ENCODE measurements around the gene SH2D3C. TPM values are rescaled to one million over a fixed set of nuclear protein-coding genes. Genes with fewer than 3 reads are reported as not detected.

Gene SH2D3C
- total RNA-seq, 1 donor from 2014 or later: 2.0 TPM

DNA sequence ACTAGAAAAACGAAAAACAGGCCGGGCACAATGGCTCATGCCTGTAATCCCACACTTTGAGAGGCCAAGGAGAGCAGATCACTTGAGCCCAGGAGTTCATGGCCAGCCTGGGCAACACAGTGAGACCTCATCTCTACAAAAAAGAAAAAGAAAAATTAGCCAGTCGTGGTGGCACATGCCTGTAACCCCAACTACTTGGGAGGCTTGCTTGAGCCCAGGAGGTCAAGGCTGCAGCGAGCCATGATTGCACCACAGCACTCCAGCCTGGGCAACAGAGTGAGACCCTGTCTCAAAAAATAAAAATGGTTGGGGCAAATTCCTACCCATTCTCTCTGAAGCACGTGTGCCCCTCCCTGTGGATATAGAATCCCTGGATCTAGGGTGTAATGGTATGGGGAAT, 80.1 kb downstream of the SH2D3C start:
- H3K9me3 Mint-ChIP-seq (ENCODE audit: low read depth): no peaks in the 10 kb centered on the region
- TF ChIP-seq, protein P1, sequence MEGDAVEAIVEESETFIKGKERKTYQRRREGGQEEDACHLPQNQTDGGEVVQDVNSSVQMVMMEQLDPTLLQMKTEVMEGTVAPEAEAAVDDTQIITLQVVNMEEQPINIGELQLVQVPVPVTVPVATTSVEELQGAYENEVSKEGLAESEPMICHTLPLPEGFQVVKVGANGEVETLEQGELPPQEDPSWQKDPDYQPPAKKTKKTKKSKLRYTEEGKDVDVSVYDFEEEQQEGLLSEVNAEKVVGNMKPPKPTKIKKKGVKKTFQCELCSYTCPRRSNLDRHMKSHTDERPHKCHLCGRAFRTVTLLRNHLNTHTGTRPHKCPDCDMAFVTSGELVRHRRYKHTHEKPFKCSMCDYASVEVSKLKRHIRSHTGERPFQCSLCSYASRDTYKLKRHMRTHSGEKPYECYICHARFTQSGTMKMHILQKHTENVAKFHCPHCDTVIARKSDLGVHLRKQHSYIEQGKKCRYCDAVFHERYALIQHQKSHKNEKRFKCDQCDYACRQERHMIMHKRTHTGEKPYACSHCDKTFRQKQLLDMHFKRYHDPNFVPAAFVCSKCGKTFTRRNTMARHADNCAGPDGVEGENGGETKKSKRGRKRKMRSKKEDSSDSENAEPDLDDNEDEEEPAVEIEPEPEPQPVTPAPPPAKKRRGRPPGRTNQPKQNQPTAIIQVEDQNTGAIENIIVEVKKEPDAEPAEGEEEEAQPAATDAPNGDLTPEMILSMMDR (IDR thresholded peaks at IDR 0.05; ENCODE audit: unreplicated experiment): no peak
- DNase-seq (ENCODE audit: low spot score, unreplicated experiment): no peak
- no peak overlapping the region for H3K27ac Mint-ChIP-seq
- no peak overlapping the region for H3K4me3 Mint-ChIP-seq (ENCODE audit: low read depth)
- no peaks in the 10 kb centered on the region for H3K27me3 Mint-ChIP-seq
- H3K4me1 Mint-ChIP-seq (ENCODE audit: low read depth): peaks cover 11% of the 10 kb centered on the region
- no peaks in the 10 kb centered on the region for H3K36me3 Mint-ChIP-seq (ENCODE audit: insufficient read depth)

DNA sequence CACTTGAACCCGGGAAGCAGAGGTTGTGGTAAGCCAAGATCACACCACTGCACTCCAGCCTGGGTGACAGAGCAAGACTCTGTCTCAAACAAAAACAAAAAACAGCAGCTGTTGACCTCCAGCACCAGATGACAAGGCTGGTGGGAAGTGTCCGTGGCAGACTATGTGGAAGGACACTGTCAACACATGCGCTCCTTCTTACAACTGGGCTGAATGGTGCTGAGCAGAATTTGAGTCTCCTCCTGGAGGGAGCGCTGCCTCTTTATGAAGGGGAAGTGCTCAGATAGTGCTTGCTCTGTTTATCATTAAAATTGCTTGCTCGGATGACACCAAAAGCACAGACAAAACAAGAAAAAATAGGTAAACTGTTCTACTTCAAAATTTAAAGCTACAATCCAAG, 80.9 kb downstream of the SH2D3C start:
- DNase-seq (ENCODE audit: low spot score, unreplicated experiment): no peak
- Mint-ChIP-seq H3K27me3 (no peaks in the 10 kb centered on the region), H3K27ac (no peak overlapping the region), H3K4me1 (ENCODE audit: low read depth) (peaks cover 11% of the 10 kb centered on the region), H3K36me3 (ENCODE audit: insufficient read depth) (no peaks in the 10 kb centered on the region), H3K9me3 (ENCODE audit: low read depth) (no peaks in the 10 kb centered on the region), H3K4me3 (ENCODE audit: low read depth) (no peak overlapping the region)
- TF ChIP-seq, protein P1 (IDR thresholded peaks at IDR 0.05; ENCODE audit: unreplicated experiment): no peak

DNA sequence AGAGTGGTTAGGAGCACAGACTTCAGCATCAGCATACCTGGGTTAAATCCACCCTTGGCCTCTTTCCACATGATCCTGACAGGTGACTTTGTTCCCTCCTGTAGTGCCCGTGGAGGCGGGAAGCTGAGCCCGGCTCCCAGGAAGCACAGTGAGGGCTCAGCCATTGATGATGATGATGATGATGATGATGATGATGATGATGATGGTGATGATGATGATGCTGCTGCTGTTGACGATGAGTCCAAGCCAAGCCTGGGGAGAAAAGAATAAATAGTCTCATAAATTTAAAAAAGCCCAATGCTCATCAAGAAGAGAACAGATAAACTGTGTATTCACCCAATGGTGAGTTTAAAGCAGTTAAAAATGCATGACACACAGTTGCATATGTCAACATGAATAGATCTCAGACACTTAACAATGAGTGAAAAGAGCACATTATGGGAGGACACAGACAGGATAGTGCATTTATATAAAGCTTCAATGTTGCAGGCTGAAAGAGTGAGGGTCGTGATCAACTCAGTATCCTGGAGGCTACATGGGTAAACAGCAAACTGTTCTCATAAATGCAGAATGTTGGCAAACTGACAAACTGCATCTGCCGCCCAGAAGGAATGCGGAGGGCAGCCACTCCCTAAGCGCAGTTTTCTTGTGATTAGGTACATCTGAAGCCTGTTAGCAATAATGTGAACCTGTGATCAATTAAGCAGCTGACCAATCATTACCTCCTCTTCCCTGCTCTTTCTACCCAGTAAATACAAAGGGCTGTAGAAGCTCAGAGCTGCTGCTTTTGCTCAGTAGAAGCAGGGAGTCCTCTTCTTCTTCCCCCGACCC, 83.4 kb downstream of the SH2D3C start:
- Mint-ChIP-seq H3K36me3 (ENCODE audit: insufficient read depth) (peaks cover 2% of the 10 kb centered on the region), H3K4me3 (ENCODE audit: low read depth) (no peak overlapping the region), H3K27me3 (no peaks in the 10 kb centered on the region), H3K9me3 (ENCODE audit: low read depth) (no peaks in the 10 kb centered on the region), H3K27ac (no peak overlapping the region), H3K4me1 (ENCODE audit: low read depth) (peaks cover 3% of the 10 kb centered on the region)
- TF ChIP-seq, protein P1 (IDR thresholded peaks at IDR 0.05; ENCODE audit: unreplicated experiment): no peak
- no peak for DNase-seq (ENCODE audit: low spot score, unreplicated experiment)

DNA sequence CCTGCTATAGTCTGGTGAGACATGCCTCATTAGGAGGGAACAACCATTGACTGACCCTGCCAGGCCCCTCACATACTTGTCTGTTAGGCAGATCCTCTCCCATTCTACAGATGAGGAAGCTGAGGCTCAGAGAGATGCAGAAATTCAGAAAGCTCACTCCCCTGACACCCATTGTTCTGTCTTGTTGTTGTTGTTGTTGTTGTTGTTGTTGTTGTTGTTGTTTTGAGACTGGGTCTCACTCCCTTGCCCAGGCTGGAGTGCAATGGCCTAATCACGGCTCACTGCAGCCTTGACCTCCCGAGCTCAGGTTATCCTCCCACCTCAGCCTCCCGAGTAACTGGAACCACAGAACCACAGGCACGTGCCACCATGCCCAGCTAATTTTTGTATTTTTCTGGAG, 84.8 kb downstream of the SH2D3C start:
- Mint-ChIP-seq H3K27ac (no peak overlapping the region), H3K27me3 (no peaks in the 10 kb centered on the region), H3K4me1 (ENCODE audit: low read depth) (peaks cover 3% of the 10 kb centered on the region), H3K36me3 (ENCODE audit: insufficient read depth) (peaks cover 2% of the 10 kb centered on the region), H3K9me3 (ENCODE audit: low read depth) (no peaks in the 10 kb centered on the region), H3K4me3 (ENCODE audit: low read depth) (no peak overlapping the region)
- DNase-seq (ENCODE audit: low spot score, unreplicated experiment): no peak
- TF ChIP-seq, protein P1 (IDR thresholded peaks at IDR 0.05; ENCODE audit: unreplicated experiment): no peak

DNA sequence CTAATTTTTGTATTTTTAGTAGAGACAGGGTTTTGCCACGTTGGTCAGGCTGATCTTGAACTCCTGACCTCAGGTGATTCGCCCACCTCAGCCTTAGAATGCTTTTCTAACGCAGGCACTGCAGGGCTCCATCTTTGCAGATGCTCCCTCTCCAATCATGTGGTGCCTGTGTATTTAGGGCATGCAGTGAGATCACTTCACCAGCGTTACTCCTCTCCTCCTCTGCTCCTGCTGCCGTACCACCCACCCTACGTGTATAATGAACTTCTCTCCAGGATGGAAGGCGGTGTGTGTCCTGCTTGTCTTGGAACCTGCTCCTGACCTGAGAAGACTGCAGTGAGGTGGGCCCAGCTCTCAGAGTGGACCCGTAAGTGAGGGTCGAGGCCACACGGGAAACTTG, 85.3 kb downstream of the SH2D3C start:
- H3K4me1 Mint-ChIP-seq (ENCODE audit: low read depth): peaks cover 3% of the 10 kb centered on the region
- no peaks in the 10 kb centered on the region for H3K9me3 Mint-ChIP-seq (ENCODE audit: low read depth)
- H3K4me3 Mint-ChIP-seq (ENCODE audit: low read depth): no peak overlapping the region
- DNase-seq (ENCODE audit: low spot score, unreplicated experiment): no peak
- TF ChIP-seq, protein P1 (IDR thresholded peaks at IDR 0.05; ENCODE audit: unreplicated experiment): no peak
- H3K36me3 Mint-ChIP-seq (ENCODE audit: insufficient read depth): peaks cover 2% of the 10 kb centered on the region
- no peak overlapping the region for H3K27ac Mint-ChIP-seq
- no peaks in the 10 kb centered on the region for H3K27me3 Mint-ChIP-seq
